Stimulated activated CD8-positive, alpha-beta memory T cell treated with anti-CD3 and anti-CD28 coated beads, Interleukin-15, amount 100 ng/mL, for 48 hours (primary cell): ENCODE measurements around the gene MAGEH1.
"Not testable (repeated sequence)": the region's sequence is repeated elsewhere in the genome, so short reads cannot be mapped to it uniquely, and the experiment has no call there.

Experiments used
- DNase-seq, 2 donors: peaks; one replicate each; pipeline ENCODE4 v3.0.0-alpha.2; 2020; ENCODE audit warnings: low read depth in 2 of 2

Gene MAGEH1, protein sequence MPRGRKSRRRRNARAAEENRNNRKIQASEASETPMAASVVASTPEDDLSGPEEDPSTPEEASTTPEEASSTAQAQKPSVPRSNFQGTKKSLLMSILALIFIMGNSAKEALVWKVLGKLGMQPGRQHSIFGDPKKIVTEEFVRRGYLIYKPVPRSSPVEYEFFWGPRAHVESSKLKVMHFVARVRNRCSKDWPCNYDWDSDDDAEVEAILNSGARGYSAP

DNA sequence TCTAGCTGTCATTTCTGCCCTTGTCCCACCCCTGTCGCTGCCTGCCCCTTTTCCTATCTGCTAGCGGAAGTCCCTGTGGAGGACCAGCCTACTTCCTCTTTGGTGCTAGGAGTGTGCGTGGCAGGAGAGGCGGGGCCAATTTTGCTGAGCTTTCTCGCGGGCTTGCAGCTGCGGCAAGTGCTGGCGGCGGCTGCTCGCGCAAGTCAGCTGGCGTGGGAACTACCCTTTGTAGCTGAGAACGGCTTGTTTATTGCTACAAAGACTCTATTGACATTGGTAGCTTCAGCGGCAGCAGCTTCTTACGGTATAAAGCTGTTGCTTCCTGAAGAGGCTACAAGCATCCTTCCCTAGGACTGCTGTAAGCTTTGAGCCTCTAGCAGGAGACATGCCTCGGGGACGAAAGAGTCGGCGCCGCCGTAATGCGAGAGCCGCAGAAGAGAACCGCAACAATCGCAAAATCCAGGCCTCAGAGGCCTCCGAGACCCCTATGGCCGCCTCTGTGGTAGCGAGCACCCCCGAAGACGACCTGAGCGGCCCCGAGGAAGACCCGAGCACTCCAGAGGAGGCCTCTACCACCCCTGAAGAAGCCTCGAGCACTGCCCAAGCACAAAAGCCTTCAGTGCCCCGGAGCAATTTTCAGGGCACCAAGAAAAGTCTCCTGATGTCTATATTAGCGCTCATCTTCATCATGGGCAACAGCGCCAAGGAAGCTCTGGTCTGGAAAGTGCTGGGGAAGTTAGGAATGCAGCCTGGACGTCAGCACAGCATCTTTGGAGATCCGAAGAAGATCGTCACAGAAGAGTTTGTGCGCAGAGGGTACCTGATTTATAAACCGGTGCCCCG is at the start of gene MAGEH1:
MAGEH1 (plus strand) TSS at position 138 of the 843 bp plus-strand sequence; CDS start at position 386, 248 bp downstream.
- peak; percentile 68 to 74 for DNase-seq

DNA sequence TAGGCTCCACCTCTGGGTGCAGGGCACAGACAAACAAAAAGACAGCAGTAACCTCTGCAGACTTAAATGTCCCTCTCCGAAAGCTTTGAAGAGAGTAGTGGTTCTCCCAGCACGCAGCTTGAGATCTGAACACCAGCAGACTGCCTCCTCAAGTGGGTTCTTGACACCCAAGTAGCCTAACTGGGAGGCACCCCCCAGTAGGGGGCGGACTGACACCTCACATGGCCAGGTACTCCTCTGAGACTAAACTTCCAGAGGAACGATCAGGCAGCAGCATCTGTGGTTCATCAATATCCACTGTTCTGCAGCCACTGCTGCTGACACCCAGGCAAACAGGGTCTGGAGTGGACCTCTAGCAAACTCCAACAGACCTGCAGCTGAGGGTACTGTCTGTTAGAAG is 24.8 kb upstream of the MAGEH1 start:
- not testable (repeated sequence) for DNase-seq

DNA sequence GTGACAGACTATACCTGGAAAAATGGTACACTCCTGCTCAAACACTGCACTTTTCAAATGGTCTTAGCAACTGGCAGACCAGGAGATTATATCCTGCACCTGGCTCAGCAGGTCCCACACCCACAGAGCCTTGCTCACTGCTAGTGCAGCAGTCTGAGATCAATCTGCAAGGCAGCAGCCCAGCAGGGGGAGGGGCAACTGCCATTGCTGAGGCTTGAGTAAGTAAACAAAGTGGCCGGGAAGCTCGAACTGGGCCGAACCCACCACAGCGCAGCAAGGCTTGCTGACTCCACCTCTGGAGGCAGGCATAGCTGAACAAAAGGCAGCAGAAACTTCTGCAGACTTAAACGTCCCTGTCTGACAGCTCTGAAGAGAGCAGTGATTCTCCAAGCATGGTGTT is 8.5 kb upstream of the MAGEH1 start:
- DNase-seq: not testable (repeated sequence)

DNA sequence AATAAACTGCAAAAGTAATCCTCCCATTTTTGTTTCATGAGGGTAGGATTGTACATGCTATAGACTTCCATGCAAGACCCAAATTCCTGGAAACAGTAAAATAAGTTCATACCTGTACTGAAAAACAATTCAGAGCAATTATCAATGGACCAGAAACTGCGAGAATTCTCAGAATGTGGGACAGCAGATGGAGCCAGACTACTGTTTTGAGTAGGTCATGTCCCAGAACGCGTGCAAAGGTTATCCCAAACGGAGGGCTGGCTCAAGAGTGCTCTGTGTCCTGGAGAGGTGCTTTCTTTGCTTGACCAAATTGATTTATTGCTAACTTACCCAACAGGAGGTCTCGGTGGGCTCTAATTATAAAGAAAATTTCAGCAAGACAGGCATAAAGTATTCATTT is 1.7 kb upstream of the MAGEH1 start:
- DNase-seq: no peak

DNA sequence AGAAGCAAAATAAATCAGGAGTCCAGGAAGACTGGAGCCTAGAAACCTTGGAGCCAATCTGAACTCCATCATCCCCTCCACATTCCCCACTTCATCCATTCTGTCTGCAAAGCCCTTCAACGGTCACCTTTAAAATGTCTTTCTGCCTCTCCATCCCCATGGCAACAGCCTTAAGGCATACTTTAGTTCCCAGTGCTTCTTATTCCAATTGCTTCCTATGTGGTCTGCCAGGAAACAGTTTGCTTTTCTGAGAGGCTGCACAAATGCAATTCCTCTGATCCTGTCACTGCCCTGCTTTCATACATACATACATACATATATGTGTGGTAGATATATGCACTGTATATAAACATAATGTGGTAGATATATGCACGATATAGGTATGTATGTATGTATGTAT is 786 bp upstream of the MAGEH1 start:
- no peak for DNase-seq

DNA sequence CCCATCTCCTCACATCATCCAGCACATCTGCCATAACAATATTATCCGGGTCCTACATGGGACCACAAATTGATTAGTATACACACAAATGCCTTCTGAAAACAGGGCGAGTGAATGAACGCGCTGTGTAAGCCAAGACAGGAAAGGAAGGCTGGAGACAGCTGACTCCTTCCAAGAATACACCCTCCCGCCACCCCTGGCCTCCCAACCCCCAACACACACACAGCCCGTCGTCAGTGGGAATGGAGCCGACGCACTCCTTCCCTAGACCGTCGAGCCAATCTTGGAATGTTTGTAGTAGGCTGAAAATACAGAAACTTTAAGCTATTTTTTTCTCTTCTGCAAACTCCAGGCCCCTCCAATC is 319 bp upstream of the MAGEH1 start:
- no peak for DNase-seq

DNA sequence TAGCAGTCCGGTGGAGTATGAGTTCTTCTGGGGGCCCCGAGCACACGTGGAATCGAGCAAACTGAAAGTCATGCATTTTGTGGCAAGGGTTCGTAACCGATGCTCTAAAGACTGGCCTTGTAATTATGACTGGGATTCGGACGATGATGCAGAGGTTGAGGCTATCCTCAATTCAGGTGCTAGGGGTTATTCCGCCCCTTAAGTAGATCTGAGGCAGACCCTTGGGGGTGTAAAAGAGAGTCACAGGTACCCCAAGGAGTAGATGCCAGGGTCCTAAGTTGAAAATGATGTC is 852 bp downstream of the MAGEH1 start:
- DNase-seq: no peak

DNA sequence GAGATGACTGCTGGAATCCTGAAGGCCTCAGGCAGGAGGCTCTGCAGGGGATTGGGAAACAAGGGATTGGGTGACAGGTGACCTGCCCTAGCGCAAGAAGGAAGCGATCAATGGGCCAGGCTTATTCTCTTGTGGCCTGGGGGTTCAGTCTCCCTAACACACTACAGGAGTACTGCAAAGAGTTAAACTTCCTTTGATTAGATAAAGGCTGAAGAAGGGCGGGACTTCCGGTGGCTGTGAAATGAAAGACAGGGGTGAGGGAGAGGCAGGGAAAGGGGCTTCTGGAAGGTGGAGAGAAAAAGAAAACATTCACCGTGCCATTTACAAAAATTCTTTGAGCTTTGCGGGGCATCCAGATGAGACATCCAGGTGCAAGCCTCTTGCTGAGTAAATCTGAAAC is 3.8 kb downstream of the MAGEH1 start:
- DNase-seq: not testable (repeated sequence)

DNA sequence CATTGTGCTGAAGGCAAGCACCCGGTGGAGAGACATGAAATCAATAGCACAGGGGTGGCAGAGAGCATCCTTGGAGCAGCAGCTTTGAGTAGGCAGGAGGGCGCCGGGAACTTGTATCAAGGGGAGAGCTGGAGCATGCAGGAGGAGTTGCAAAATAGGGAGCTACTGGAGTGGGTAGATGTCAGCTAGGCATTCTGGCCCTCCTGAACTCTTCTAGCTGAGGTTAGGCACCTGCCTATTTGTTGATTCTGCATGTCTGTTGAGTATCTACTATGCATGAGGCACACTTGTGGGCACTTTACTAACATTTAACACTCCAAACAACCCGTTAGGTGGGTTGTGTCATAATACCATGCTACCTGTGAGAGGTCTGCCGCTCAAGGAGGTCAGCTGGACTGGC is 7.5 kb downstream of the MAGEH1 start:
- not testable (repeated sequence) for DNase-seq

DNA sequence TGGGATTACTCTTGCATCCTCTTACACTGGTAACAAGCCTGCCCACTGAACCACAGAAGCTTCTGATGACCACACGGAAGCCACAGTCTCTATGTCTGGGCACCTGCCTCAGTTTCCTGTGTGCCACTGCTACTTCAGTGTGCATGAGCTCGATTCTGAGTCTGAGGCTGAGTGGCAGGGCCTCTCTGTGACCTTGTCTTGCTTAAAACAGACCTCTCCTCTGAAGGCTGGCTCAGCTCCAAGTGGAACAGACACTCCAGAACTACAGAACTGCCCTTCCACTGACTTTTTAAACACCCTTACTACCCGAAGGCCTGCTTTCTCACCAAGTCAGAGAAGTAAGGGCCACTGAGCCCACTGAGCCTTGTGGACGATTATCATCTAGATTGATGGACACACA is 8.0 kb downstream of the MAGEH1 start:
- DNase-seq: not testable (repeated sequence)

DNA sequence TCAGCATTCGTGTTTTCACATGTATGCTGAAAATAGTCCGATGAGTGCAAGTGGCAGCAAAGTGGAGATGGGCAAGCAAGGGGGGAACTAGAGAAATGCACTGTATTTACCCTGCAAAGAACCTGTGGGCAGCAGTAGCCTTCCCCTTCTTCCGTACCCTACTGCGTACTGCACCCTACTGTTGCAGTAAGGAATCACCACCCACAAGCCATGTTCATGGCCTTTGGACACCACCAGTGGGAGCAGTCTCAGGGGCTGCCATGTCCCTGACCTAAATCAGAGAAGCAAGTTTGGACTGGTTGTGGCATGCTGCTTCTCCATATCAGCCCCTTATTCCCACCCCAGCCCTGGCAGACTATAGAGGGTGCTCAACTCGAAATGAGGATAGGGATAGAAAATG is 12.1 kb downstream of the MAGEH1 start:
- not testable (repeated sequence) for DNase-seq

DNA sequence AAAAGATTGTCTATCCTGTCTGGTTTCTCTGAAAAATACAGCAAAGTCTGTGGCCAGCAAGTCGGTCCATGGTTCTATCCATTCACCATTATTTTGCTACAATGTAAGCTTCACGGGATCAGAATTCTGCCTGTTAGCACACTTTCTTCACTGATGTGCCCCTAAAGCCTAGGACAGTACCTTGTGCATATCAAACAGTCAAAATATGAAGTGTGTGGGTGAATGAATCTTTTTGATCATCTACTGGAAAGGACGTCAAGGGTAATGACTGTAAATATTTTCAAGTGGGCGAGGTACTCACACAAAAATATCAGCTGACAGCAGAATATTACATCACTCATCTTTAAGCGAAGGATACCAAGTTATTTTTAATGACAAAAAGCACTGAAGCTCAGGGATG is 13.2 kb downstream of the MAGEH1 start:
- not testable (repeated sequence) for DNase-seq

DNA sequence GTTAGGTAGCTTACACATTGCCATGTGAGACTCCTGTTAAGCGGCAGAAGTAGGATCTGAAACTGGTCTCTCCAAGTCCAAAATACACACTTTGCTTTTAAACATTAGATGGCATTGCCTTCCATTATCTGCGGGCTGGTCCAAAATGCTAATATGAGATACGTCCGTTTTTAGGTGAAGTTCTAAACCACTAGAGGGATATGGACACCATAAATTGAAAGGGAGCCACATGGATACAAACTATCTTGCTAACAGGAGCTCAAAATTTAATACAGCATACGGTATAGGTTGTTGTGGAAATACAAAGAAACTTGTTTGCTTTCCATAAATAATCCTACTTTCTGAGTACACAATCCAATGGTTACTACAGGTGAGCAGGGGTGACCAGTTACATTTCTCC is 13.9 kb downstream of the MAGEH1 start:
- not testable (repeated sequence) for DNase-seq

DNA sequence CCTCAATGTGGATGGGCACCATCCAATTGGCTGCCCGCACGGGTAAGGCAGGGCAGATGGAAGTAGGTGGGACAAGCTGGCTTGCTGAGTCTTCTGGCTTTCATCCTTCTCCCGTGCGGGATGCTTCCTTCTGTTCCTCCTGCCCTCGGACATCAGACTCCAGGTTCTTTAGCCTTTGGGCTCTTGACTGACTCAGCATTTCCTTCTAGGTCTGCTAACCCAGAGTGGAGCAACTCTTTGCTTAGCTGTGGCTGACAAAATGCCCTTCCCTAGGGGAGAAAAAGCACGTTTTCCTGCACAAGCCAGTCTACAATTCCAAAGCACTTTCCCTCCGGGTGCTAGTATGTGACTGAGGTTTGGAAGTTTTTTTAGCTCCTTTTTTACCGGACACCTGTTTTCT is 28.0 kb downstream of the MAGEH1 start:
- DNase-seq: not testable (repeated sequence)

DNA sequence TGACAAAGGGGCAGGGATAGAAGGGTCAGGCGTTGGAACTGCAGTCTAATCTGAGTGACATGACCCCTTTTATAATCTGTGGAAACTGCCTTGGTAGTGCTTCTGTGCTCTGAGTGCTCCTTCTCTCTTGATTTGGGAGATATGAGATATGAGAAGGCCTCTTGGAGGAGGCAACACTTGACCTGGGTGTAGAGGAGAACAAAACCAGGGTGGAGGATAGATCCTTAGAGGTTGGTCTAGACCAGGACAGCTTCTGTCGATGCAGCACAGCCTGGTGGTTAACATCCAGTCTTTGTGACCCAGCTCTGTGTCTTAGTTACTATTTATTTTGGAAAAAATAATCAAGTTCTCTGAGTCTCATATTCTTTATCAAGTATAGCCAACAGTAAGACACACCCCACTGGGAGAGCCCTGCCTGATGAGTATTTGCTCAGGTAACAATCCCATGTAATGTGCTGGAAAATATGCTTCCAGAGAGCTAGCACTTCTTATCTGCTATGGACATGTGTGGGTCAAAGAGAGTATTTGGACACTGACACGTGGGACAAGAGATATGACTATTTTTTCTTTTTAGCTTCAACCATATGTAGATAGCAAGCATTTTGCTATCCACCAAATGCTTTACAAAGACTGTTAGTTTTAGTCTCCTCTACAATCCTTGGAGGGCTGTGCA is 28.6 kb downstream of the MAGEH1 start:
- DNase-seq: no peak

DNA sequence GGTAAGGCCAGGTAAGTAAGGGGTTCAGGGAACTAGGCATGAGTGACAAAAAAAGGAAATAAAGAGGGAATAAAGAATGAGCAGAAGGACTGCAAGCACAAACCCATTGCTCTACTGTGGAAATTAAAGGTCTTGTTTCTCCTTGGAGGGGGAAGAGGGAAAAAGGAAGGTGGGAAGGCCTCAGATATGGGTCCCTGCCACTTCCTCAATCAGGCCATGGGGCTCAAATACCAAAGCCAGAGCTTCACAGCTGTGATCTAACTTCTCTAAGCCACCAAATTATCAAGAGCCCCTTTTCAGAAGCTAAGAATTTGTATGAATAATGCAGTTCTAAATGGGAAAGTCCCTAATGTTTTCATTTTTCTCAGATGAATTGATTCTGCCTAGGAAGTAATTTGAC is 33.0 kb downstream of the MAGEH1 start:
- DNase-seq: no peak

DNA sequence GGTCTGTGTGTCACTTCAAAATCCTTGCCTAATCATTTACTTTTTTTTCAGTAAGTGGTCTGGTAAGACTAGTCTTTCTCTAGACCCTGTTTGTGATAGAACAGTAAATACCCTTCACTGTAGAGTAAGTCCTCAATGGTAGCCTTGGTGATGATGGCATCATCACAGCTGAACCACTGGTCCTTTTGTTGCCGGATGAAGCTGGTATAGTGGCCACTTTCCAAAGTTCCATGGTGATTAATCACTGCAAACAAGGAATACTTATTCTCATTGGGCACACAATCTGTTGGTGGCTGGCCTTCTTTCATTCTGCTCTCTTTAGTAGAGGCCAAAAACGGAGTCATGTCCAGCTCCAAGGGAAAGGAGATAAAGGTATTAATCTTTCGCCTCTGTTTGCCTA is 34.8 kb downstream of the MAGEH1 start:
- DNase-seq: no peak

DNA sequence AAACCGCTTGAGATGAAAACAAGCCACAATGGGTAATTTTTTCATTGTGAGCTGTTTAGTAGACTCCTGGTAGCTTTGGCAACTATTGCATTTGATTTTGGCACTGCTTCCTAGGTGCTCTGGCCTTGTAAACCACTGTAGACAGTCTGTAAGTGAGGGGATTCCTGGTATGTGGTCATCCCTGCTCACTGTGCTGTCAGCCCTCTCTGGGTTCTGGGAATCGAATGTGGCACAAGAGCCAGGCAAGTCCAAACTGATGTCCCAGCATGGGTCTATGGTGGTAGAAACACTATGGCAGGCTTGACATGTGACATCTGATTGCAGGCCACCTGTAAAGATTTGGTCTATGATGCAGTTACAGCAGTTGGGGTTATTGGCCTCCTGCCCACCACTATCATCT is 35.2 kb downstream of the MAGEH1 start:
- no peak for DNase-seq

DNA sequence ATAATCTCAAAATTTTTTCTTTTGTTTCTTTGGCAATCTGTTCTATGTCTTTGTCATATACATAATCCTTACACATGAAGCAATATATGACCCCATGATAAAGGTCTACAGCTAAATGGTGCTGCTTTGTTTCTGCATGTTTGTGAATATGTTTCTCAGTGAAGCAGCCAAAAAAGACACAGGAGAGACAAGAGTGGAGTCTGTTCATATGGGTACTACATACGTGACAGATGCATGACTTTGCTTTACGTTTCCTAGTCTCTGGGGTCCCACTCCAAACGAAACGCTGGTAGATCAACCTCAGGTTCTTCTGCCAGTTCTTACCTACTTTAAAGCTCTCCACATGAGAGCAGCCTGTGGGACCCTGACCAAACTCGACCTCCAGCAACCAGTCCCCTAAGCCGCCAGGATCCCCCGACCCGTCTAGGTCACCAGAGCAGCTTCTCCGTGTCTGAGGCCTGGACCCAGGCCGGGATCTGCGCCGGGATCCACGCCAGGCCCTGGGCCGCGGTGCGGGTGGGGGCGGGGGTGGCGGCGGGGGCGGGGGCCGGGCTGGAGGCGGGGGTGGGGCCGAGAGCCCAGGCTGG is 36.2 kb downstream of the MAGEH1 start:
- no peak for DNase-seq

DNA sequence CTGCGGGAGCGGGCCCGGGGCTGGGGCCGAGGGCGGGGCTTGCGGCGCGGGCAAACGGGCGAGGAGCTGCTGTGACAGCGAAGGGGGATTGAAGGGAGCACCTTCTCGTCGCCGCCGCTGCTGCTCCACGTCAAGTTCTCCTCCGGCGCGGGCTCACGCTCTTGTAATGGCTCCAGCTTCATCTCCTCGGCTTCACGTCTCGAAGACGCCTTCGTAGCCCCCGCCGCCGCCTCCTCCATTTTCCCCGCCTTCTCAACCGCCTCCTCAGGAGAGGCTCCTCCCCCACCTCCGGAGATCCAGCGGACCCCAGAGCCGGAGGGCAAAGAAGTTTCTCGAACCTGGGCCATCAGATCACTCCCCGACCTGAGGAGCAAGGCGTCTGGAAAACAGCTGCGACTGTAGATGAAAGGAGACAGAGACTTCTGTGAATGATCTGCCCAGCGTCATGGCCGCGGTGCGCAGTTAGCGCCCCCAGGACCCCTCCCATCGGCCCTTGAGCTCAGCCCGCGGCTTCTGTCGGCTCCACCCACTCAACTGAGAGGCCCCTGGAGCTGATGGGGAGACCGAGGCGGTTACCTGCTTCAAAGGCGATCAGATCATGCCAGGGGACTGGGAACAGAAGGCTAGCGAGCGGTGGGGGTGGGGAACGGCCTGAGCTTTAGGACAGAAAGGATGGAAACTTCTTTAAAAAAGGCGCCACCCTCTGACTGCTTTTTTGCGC is 36.8 kb downstream of the MAGEH1 start:
- no peak for DNase-seq

DNA sequence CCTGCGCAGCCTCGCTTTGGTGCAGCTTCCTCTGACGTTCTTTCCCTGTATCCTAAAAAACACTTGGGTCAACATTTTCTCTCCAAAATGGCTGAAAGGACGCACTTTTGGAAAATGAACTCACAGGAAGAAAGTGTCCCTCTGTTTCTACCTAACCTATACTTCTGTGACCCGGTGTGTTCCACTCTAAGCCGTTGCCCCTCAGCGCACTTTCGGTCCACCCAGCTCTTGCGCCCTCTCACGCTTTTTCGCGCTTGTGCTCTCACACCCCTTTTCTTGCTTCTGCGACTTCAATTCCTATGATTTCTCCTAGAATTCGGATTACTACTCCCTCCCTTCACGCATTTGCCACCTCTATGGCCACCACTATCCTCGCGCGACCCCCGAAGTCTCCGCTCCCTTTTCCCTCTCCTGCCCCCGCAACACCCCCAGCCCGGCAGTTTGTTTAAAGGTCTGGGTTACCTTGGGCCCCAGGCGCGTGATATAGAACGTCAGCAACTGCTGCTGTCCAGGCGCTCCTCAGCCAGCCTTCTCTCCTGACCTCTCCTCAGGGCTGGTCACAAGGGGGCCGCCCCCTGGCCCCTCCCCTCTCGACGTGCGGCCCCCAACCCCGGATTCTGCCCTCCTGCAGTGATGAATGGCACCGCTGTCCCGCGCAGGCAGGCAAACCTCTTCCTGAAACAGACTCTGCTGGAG is 37.5 kb downstream of the MAGEH1 start, which contains the start of gene USP51:
USP51 (minus strand) TSS at position 535 of the 696 bp plus-strand sequence. CDS start 909 bp downstream, outside the sequence.
- no peak for DNase-seq
